Activated CD8-positive, alpha-beta memory T cell treated with anti-CD3 and anti-CD28 coated beads for 1 hour (primary cell): Measurements from ENCODE around the gene CDKN2D.
A peak's percentile ranks its signal among the peaks of the same experiment; 100 is the strongest.
"Not testable (repeated sequence)": the region's sequence is repeated elsewhere in the genome, so short reads cannot be mapped to it uniquely, and the experiment has no call there.

Experiments used
- DNase-seq, 2 donors: peaks; one replicate each; pipeline ENCODE4 v3.0.0-alpha.2; 2020; ENCODE audit warnings: low read depth in 1 of 2; ENCODE audit errors: extremely low read depth in 1 of 2

CDKN2D gene

DNA sequence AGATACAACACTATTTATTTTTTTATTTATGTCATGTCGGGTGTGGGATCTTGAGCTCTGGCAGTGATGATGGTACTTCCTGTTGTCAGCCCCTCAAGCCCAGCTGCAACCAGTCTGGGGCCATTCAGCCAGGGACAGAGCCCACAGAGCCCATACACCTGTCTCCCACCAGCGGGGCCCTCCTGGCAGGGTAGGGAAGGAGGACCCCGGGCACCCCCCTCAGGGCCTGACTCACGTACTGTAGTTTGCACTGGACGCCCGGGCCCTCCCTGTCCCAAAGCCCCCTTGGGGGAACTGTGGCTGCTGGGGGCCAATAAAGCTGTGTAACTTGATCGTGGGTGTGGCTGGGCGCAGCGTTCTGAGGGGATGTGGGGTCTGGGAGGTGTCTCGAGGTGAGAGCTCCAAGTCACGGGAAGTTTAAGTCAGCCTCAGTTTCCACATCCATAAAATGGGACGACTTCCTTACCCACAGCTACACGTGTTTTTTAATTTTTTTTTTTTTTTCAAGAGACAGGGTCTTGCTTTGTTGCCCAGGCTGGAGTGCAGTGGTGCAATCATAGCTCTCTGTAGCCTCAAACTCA is 15.6 kb downstream of the CDKN2D start:
- DNase-seq: no peak

DNA sequence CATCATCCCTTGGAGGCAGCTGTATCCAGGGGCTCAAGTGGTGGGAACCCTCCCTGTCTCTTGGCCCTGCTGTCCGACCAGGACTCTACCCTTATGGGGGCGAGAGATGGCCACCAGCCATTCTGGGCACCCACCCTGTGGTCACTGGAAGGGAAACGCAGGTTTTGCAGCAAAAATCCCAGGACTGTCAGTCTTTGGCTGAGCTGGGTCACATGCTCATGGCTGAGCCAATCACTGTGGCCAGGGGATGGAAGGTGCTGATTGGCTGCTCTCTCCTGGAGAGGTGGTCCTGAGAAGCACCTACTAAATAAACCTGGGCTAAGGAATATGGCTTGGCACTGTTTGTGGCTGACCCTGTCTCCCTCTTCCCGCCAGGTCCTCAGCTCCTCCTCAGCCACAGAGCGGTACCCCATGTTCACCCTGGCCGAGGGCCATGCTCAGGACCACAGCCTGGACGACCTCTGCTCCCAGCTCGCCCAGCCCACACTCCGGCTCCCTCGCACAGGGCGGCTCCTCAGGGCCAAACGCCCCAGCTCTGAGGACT is 16.2 kb downstream of the CDKN2D start:
- DNase-seq: no peak

DNA sequence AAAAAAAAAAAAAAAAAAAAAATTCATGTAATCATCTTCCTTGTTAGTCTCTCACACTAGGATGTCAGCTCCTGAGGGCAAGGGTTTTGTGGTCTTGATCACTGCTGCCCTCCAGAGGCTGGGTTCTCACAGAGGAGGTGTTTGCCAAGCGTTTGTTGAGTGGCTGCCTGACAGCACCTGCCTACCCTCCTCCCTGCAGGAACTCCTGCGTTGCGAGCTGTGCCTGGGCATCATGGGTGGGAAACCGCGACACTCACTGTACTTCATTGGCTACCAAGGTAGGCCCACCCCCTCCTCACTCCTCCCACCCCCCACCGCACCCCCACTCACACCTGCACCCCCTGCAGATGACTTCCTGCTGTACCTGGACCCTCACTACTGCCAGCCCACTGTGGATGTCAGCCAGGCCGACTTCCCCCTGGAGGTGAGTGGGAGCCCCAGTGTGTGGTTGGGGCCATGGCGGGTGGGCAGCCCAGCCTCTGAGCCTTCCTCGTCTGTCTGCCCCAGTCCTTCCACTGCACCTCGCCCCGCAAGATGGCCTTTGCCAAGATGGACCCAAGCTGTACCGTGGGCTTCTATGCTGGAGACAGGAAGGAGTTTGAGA is 17.0 kb downstream of the CDKN2D start:
- no peak for DNase-seq

DNA sequence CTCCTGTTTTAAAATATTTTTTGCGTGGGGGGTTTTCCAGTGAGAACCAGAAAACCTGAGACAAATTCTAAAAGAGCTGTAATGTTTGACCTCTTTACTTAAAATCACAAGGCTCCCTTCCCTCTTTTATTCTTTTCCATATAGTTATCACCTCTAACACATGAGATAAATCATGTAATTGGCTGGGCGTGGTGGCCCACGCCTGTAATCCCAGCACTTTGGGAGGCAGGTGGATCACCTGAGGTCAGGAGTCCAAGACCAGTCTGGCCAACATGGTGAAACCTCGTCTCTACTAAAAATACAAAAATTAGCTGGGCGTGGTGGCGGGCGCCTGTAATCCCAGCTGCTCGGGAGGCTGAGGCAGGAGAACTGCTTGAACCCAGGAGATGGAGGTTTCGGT is 17.8 kb downstream of the CDKN2D start:
- DNase-seq: not testable (repeated sequence)

DNA sequence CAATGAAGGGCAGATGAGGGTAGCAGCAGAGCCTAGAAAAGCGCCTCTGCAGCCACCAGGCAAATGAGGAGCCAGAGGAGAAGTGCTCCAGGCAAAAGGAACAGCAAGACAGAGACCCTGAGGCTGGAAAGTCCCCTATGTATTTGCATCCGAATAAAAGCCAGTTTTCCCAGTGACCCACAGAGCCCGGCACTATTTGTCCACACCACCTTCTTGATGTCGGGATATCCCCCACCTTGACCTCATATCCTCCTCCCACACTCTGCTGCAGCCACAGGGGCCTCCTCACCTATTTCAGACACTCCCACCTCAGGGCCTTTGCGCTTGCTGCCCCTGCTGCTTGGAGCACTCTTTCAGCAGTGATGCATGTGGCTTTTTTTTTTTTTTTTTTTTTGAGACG is 18.4 kb downstream of the CDKN2D start:
- no peak for DNase-seq

- no peak for DNase-seq
Measured at GRCh38 chr19:10549733-10550132, 19.0 kb downstream of the CDKN2D start.

GRCh38 chr19:10548746-10549276 is 20.0 kb downstream of the CDKN2D start:
- DNase-seq: no peak

GRCh38 chr19:10546817-10547216 is 22.0 kb downstream of the CDKN2D start:
- DNase-seq: no peak

- DNase-seq: no peak
Measured at GRCh38 chr19:10544753-10545251, 24.0 kb downstream of the CDKN2D start.

- DNase-seq: no peak
Measured at GRCh38 chr19:10544242-10544752, 24.5 kb downstream of the CDKN2D start.

GRCh38 chr19:10543420-10544241 is 25.1 kb downstream of the CDKN2D start, which contains the start of gene ATG4D:
Gene ATG4D (plus strand): TSS chr19:10543904. CDS start chr19:10544091, 187 bp downstream.
- peak; percentile 34 to 75 for DNase-seq

DNA sequence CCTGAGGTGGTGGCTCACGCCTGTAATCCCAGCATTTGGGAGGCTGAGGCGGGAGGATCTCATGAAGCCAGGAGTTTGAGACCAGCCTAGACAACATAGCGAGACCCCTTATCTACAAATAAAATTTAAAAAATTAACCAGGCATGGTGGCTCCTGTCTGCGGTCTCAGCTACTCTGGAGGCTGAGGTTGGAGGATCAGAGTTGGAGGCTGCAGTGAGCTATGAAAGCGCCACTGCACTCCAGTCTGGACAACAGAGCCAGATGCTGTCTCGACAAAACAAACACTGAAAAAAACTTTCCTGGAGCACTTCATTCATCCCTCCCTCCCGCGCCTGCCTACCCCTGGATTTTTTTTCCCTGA is 25.7 kb downstream of the CDKN2D start:
- no peak for DNase-seq

DNA sequence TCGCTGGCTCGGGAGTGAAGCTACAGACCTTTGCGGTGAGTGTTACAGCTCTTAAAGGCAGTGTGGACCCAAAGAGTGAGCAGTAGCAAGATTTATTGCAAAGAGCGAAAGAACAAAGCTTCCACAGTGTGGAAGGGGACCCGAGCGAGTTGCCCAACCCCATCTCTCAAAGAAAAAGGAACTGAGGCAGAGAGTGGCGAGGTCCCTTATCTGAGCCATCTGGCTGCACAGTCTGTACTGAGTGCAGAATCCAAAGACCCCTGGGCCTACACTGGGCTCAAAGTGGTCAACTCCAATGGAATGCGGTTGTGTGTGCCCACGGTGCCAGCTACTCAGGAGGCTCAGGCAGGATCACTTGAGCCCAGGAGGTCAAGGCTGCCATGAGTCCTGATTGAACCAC is 29.8 kb downstream of the CDKN2D start:
- DNase-seq: not testable (repeated sequence)

- no peak for DNase-seq
Measured at GRCh38 chr19:10538204-10538983, 30.4 kb downstream of the CDKN2D start.

DNA sequence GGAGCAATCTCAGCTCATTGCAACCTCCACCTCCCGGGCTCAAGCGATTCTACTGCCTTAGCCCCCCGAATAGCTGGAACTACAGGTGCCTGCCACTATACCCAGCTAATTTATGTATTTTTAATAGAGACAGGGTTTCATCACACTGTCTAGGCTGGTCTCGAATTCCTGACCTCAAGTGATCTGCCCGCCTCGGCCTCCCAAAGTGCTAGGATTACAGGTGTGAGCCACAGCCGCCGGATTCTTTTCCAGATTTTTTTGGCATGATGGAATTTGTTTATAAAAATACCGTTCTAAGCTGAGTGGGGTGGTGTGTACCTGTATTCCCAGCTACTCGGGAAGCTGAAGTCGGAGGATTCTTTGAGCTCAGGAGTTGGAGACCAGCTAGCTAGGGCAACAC is 31.1 kb downstream of the CDKN2D start:
- no peak for DNase-seq

DNA sequence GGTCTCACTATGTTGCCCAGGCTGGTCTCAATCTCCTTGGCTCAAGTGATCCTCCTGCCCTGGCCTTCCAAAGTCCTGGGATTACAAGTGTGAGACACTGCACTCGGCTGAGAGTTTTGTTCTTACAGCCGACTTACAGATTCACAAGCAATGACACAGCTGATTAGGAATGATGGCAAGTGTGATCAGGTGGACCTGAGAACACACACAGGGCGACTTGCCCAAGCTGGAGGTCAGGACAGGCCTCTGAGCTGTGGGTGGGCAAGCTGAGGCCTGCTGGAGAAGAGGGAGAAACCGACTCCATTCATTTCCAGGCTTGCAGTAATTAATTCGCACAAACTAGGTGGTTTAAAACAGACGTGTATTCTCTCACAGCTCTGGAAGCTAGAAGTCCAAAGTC is 33.2 kb downstream of the CDKN2D start:
- no peak for DNase-seq

DNA sequence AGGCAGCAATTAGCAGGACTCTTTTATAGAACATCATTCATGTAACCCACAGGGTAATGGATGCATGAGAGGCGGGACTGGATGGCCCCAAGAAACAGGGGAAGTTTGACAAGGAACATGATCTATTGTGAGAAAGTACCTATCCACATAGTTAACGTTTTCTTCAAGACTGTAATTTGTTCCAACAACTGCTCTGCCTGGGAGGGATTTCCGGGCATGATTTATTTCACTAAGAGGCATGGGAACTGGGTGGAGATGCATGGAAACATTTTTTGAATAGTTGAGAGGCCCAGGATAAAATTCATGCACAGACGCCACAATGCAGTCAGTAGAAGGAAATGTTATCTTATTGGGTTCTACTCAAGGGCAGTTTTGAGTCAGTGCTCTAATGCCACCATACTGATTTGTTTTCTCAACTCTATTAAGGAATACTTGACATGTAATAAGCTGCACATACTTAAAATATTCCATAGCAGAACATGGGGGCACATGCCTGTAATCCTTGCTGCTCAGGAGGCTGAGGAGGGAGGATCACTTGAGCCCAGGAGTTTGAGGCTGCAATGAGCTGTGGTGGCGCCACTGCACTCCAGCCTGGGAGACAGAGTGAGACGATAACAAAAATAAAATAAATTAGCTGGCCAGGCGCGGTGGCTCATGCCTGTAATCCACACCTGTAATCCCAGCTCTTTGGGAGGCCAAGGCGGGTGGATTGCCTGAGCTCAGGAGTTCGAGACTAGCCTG is 35.0 kb downstream of the CDKN2D start:
- DNase-seq: no peak

GRCh38 chr19:10532457-10532856 is 36.3 kb downstream of the CDKN2D start:
- DNase-seq: no peak

GRCh38 chr19:10526887-10527286 is 41.9 kb downstream of the CDKN2D start:
- DNase-seq: not testable (repeated sequence)

GRCh38 chr19:10525636-10526035 is 43.1 kb downstream of the CDKN2D start:
- DNase-seq: no peak
